Liver (tissue), 9 donors: ENCODE results near the gene RPL10A. TPM values are rescaled to one million over a fixed set of nuclear protein-coding genes. Genes with fewer than 3 reads are reported as not detected.

ENCODE experiments used
- DNase-seq: peaks from one replicate; pipeline ENCODE4 v3.0.0-alpha.2; 2017; ENCODE audit warnings: low spot score
- H3K27ac ChIP-seq, 2 donors: one replicate each; pipeline ENCODE4 v1.7.0; 2013; ENCODE audit warnings: inconsistent platforms in 2 of 2, low read length in 2 of 2, control low read depth in 1 of 2, low read depth in 1 of 2, mild to moderate bottlenecking in 1 of 2
- H3K27me3 ChIP-seq, 4 donors: one replicate each; pipeline versions ENCODE4 v1.6.1 to v1.7.0; 2013; ENCODE audit warnings: low read length in 3 of 4, inconsistent platforms in 1 of 4, mild to moderate bottlenecking in 1 of 4, moderate library complexity in 1 of 4; ENCODE audit not compliant: control insufficient read depth in 4 of 4, insufficient read depth in 4 of 4
- H3K36me3 ChIP-seq, 4 donors: one replicate each; pipeline versions ENCODE4 v1.6.1 to v1.7.0; 2013; ENCODE audit warnings: low read length in 3 of 4, mild to moderate bottlenecking in 3 of 4, low read depth in 1 of 4, moderate library complexity in 1 of 4; ENCODE audit not compliant: control insufficient read depth in 4 of 4, insufficient read depth in 3 of 4
- H3K4me1 ChIP-seq, 4 donors: one replicate each; pipeline versions ENCODE4 v1.6.1 to v1.7.0; 2013; ENCODE audit warnings: low read length in 3 of 4, mild to moderate bottlenecking in 3 of 4, moderate library complexity in 1 of 4; ENCODE audit not compliant: control insufficient read depth in 4 of 4, insufficient read depth in 4 of 4
- H3K4me3 ChIP-seq, 3 donors: one replicate each; pipeline versions ENCODE4 v1.6.1 to v1.7.0; 2013; ENCODE audit warnings: low read length in 3 of 3, control low read depth in 1 of 3, low read depth in 1 of 3, mild to moderate bottlenecking in 1 of 3
- H3K9ac ChIP-seq, 2 donors: one replicate each; pipeline ENCODE4 v1.7.0; 2013; ENCODE audit warnings: low read length in 2 of 2, mild to moderate bottlenecking in 2 of 2, moderate library complexity in 2 of 2, control low read depth in 1 of 2, low read depth in 1 of 2
- H3K9me3 ChIP-seq, 4 donors: one replicate each; pipeline versions ENCODE4 v1.6.1 to v1.7.0; 2013; ENCODE audit warnings: low read length in 3 of 4; ENCODE audit not compliant: control insufficient read depth in 4 of 4
- ATF3 ChIP-seq: IDR thresholded peaks from 2 replicates; pipeline ENCODE4 v1.6.1; 2016; ENCODE audit warnings: antibody characterized with exemption
- CTCF ChIP-seq: fragments of 150-350 bp; IDR thresholded peaks from 2 replicates; pipeline ENCODE4 v1.5.1; 2017; ENCODE audit warnings: improper control_type of control experiment, low read depth, low read length; ENCODE audit not compliant: missing input control
- EGR1 ChIP-seq, 2 donors: IDR thresholded peaks; 2 replicates each; pipeline ENCODE4 v1.6.1; 2016 to 2018; ENCODE audit warnings: antibody characterized with exemption in 2 of 2, low read depth in 2 of 2
- FOXA1 ChIP-seq: IDR thresholded peaks from 2 replicates; pipeline ENCODE4 v1.6.1; 2016; ENCODE audit warnings: antibody characterized with exemption
- FOXA2 ChIP-seq: IDR thresholded peaks from 2 replicates; pipeline ENCODE4 v1.6.1; 2016; ENCODE audit warnings: antibody characterized with exemption
- GABPA ChIP-seq, 2 donors: IDR thresholded peaks in 1 of 2; conservative IDR thresholded peaks in 1 of 2; 2 replicates each; pipeline ENCODE4 v1.6.1; 2016; ENCODE audit warnings: antibody characterized with exemption in 2 of 2, mild to moderate bottlenecking in 1 of 2, moderate library complexity in 1 of 2
- HNF4A ChIP-seq, 2 donors: conservative IDR thresholded peaks; 2 replicates each; pipeline ENCODE4 v1.6.1; 2016; ENCODE audit warnings: antibody characterized with exemption in 2 of 2, mild to moderate bottlenecking in 2 of 2
- HNF4G ChIP-seq: IDR thresholded peaks from 2 replicates; pipeline ENCODE4 v1.6.1; 2016; ENCODE audit warnings: antibody characterized with exemption
- JUND ChIP-seq, 2 donors: IDR thresholded peaks; 2 replicates each; pipeline ENCODE4 v1.6.1; 2016; ENCODE audit warnings: antibody characterized with exemption in 2 of 2
- MAX ChIP-seq: IDR thresholded peaks from 2 replicates; pipeline ENCODE4 v1.6.1; 2016; ENCODE audit warnings: antibody characterized with exemption
- NR2F2 ChIP-seq: IDR thresholded peaks from 2 replicates; pipeline ENCODE4 v1.6.1; 2016; ENCODE audit warnings: antibody characterized with exemption
- RAD21 ChIP-seq, 2 donors: IDR thresholded peaks; 2 replicates each; pipeline ENCODE4 v1.6.1; 2016; ENCODE audit warnings: antibody characterized with exemption in 2 of 2, mild to moderate bottlenecking in 2 of 2
- REST ChIP-seq: IDR thresholded peaks from 2 replicates; pipeline ENCODE4 v1.6.1; 2016; ENCODE audit warnings: antibody characterized with exemption, mild to moderate bottlenecking
- RXRA ChIP-seq, 2 donors: IDR thresholded peaks; 2 replicates each; pipeline ENCODE4 v1.6.1; 2017 to 2018; ENCODE audit warnings: antibody characterized with exemption in 2 of 2, mild to moderate bottlenecking in 1 of 2
- SP1 ChIP-seq: IDR thresholded peaks from 2 replicates; pipeline ENCODE4 v1.6.1; 2018; ENCODE audit warnings: antibody characterized with exemption, mild to moderate bottlenecking
- TAF1 ChIP-seq: conservative IDR thresholded peaks from 2 replicates; pipeline ENCODE4 v1.6.1; 2016; ENCODE audit warnings: antibody characterized with exemption, mild to moderate bottlenecking
- YY1 ChIP-seq: IDR thresholded peaks from 2 replicates; pipeline ENCODE4 v1.6.1; 2016; ENCODE audit warnings: antibody characterized with exemption, mild to moderate bottlenecking
- ZBTB33 ChIP-seq: IDR thresholded peaks from 2 replicates; pipeline ENCODE4 v1.6.1; 2016; ENCODE audit warnings: antibody characterized with exemption
- WGBS: extraction: QIAGEN DNeasy Blood & Tissue Kit; methylation state at CpG from one replicate; pipeline ENCODE4 v1.1.7; 2013; 5-methylcytosine and 5-hydroxymethylcytosine counted together
- polyA plus RNA-seq, 2 donors: library from polyadenylated mRNA; stranded (reverse) in 1 of 2; unstranded in 1 of 2; fragments of 200-250 nt in 1 of 2; fragments of >200 nt in 1 of 2; fragmentation: Nextera tagmentation in 1 of 2; extraction: Ambion mirVana in 1 of 2; gene quantifications; one replicate each; pipeline versions ENCODE4 v1.2.1 to v1.2.3, GENCODE V29; 2013 to 2015
- total RNA-seq, 2 donors: library from RNA; depleted of rRNA; stranded (reverse); fragments of >200 nt; gene quantifications; one replicate each; pipeline ENCODE4 v1.2.3, GENCODE V29; 2014
- donor health status: healthy.
- donor health status: healthy.
- donor health status: healthy.
- donor health status: healthy.
- donor health status: healthy.

Gene RPL10A
- total and polyA plus RNA-seq, 4 donors = 213 to 1,235 (median 528) TPM

GRCh38 chr6:35508027-35508426 is 39.8 kb downstream of the RPL10A start:
- WGBS = 75% methylated on average over 2 of the region's 2 CpGs
- DNase-seq = no peak
- Histone ChIP-seq H3K4me3 (no peak overlapping the region), H3K9me3 (no peaks in the 10 kb centered on the region), H3K27me3 (no peaks in the 10 kb centered on the region), H3K9ac (no peak overlapping the region), H3K36me3 (no peaks in the 10 kb centered on the region), H3K4me1 (no peaks in the 10 kb centered on the region), H3K27ac (no peak overlapping the region)
- TF ChIP-seq HNF4G = no peak
- TF ChIP-seq CTCF = no peak
- TF ChIP-seq RAD21 (IDR thresholded peaks at IDR 0.05) = no peak

GRCh38 chr6:35508542-35508941 is 40.3 kb downstream of the RPL10A start:
- H3K36me3 ChIP-seq = no peaks in the 10 kb centered on the region
- no peaks in the 10 kb centered on the region for H3K9me3 ChIP-seq
- no peak overlapping the region for H3K4me3 ChIP-seq
- TF ChIP-seq MAX (no peak), HNF4G (no peak), ATF3 (no peak), EGR1 (IDR thresholded peaks at IDR 0.05; ENCODE audit: low read depth in 2 of 2) (no peak), SP1 (no peak), NR2F2 (no peak), GABPA (IDR thresholded peaks at IDR 0.05 in 1 of 2, conservative IDR thresholded peaks at IDR 0.05 in 1 of 2) (no peak), RAD21 (IDR thresholded peaks at IDR 0.05) (no peak), REST (no peak), TAF1 (no peak), FOXA2 (no peak), YY1 (no peak), CTCF (no peak), JUND (IDR thresholded peaks at IDR 0.05) (no peak), ZBTB33 (no peak), FOXA1 (no peak), RXRA (IDR thresholded peaks at IDR 0.05) (no peak), HNF4A (conservative IDR thresholded peaks at IDR 0.05) (no peak)
- no peak overlapping the region for H3K27ac ChIP-seq
- no peak for DNase-seq
- H3K27me3 ChIP-seq = no peaks in the 10 kb centered on the region
- WGBS = 63% methylated on average over 5 of the region's 5 CpGs
- no peaks in the 10 kb centered on the region for H3K4me1 ChIP-seq
- H3K9ac ChIP-seq = no peak overlapping the region
